MG63 (cell line): Measurements from ENCODE around the gene C1R. TPM values are rescaled to one million over a fixed set of nuclear protein-coding genes. Genes with fewer than 3 reads are reported as not detected.
"Not testable (repeated sequence)": the region's sequence is repeated elsewhere in the genome, so short reads cannot be mapped to it uniquely, and the experiment has no call there.

Experiments
- DNase-seq: peaks from one replicate; pipeline ENCODE4 v3.0.0-alpha.2; 2020
- H3K27me3 ChIP-seq: fragments of 250-450 bp; sonication (Bioruptor Pico); 2 replicates; pipeline ENCODE4 v1.5.1; 2020; ENCODE audit warnings: mild to moderate bottlenecking, moderate library complexity
- H3K36me3 ChIP-seq: fragments of 250-450 bp; sonication (Bioruptor Pico); 2 replicates; pipeline ENCODE4 v1.5.1; 2020; ENCODE audit warnings: mild to moderate bottlenecking, moderate library complexity
- H3K4me3 ChIP-seq: fragments of 250-450 bp; sonication (Bioruptor Pico); 2 replicates; pipeline ENCODE4 v1.5.1; 2020; ENCODE audit warnings: mild to moderate bottlenecking, moderate library complexity
- H3K9me3 ChIP-seq: fragments of 250-450 bp; sonication (Bioruptor Pico); 2 replicates; pipeline ENCODE4 v1.5.1; 2020; ENCODE audit warnings: mild to moderate bottlenecking, moderate library complexity
- total RNA-seq: library from RNA; depleted of rRNA; stranded (reverse); fragments of >200 nt; shearing (Covaris generic); gene quantifications from 2 replicates; pipeline ENCODE4 v1.2.3, GENCODE V29; 2014; ENCODE audit warnings: low replicate concordance

The C1R gene
- total RNA-seq, 1 experiment from 2014 or later = 45.9 TPM

DNA sequence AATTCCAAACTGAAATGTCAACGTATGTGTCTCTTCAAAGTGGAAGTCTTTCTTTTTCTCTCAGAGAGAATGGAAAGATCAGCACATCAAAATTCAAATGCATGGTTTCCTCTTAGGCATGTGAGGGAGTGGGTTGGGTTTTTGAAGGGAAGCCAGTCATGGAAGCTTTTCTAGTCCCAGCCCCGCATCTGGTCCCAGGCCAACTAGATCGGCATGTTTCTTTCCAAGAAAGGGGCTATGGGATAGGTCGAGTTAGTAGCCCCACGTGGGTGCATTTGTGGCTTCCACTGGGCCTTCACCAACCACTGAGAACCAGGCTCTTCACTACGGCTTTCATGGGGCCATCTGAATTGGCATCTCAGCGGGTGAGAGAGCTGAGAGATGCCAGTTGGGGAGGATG, 25.1 kb downstream of the C1R start:
- H3K27me3 ChIP-seq = no peaks in the 10 kb centered on the region
- peaks cover 2% of the 10 kb centered on the region; the same call in 1 of the 2 replicates for H3K36me3 ChIP-seq
- H3K9me3 ChIP-seq = no peaks in the 10 kb centered on the region
- no peak overlapping the region for H3K4me3 ChIP-seq
- no peak for DNase-seq

DNA sequence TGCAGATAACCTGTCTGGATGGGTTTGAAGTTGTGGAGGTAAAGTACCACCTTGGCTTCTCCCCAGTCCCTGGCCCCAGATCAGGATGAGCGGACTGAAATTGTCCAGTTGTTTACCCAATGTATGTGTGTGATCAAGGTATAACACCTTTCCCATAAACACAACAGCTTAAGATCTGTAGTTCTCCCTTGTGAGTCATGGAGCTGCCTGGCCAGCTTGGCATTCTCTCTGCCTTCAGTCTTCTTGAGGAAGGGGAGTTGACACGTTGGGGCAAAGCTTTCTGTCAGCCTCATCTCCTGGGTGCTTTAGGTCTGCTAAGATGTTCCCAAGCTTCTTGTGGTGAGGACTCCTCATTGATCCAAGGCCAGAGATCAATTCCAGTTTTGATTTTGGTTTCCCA, 25.6 kb downstream of the C1R start:
- H3K36me3 ChIP-seq = peaks cover 2% of the 10 kb centered on the region; the same call in 1 of the 2 replicates

GRCh38 chr12:7065073-7065623, 27.1 kb downstream of the C1R start:
- H3K27me3 ChIP-seq = no peaks in the 10 kb centered on the region
- H3K36me3 ChIP-seq = peaks cover 2% of the 10 kb centered on the region; the same call in 1 of the 2 replicates
- H3K4me3 ChIP-seq = no peak overlapping the region
- no peaks in the 10 kb centered on the region for H3K9me3 ChIP-seq
- DNase-seq = no peak

More for the DNA sequence above, 25.6 kb downstream of the C1R start:
- DNase-seq = no peak
- H3K4me3 ChIP-seq = no peak overlapping the region
- no peaks in the 10 kb centered on the region for H3K9me3 ChIP-seq
- no peaks in the 10 kb centered on the region for H3K27me3 ChIP-seq

GRCh38 chr12:7064516-7064915, 27.7 kb downstream of the C1R start:
- Histone ChIP-seq H3K36me3 (peaks cover 2% of the 10 kb centered on the region; the same call in 1 of the 2 replicates), H3K4me3 (no peak overlapping the region), H3K27me3 (no peaks in the 10 kb centered on the region), H3K9me3 (no peaks in the 10 kb centered on the region)
- DNase-seq = no peak

GRCh38 chr12:7061596-7061995, 30.6 kb downstream of the C1R start:
- Histone ChIP-seq H3K9me3 (no peaks in the 10 kb centered on the region; the same call in 1 of the 2 replicates), H3K4me3 (no peak overlapping the region), H3K36me3 (peaks cover 2% of the 10 kb centered on the region; the same call in 1 of the 2 replicates), H3K27me3 (no peaks in the 10 kb centered on the region)
- no peak for DNase-seq

GRCh38 chr12:7061138-7061537, 31.1 kb downstream of the C1R start:
- H3K4me3 ChIP-seq = peak overlapping the region; percentile 23
- H3K36me3 ChIP-seq = peaks cover 2% of the 10 kb centered on the region; the same call in 1 of the 2 replicates
- no peaks in the 10 kb centered on the region; the same call in 1 of the 2 replicates for H3K9me3 ChIP-seq
- H3K27me3 ChIP-seq = no peaks in the 10 kb centered on the region
- DNase-seq = no peak

- no peaks in the 10 kb centered on the region; the same call in 1 of the 2 replicates for H3K9me3 ChIP-seq
- peak; percentile 82 for DNase-seq
- no peaks in the 10 kb centered on the region for H3K27me3 ChIP-seq
- H3K4me3 ChIP-seq = peak within 1 kb of the TSS; percentile 23
- H3K36me3 ChIP-seq = no peaks in the 10 kb centered on the region
Observed at GRCh38 chr12:7060353-7060954, 31.8 kb downstream of the C1R start, which contains the start of gene C1S. Gene C1S (plus strand): TSS chr12:7060718. CDS start chr12:7061913, 1,195 bp downstream.

DNA sequence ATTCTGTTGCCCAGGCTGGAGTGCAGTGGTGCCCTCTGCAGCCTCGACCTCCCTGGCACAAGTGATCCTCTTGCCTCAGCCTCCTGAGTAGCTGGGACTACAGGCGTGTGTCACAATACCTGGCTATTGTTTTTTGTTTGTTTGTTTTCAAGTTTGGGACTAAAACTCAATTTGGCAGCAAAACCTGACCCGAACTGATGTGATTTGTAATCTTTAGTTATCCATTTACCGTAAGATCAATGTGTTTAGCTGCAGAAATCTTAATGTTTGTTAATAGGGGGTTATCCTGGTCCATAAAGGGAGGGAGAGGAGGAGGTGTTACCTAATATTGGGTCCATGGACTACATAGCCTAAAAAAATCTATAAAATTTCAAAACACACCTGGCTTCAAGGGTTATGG, 32.5 kb downstream of the C1R start:
- Histone ChIP-seq H3K27me3 (no peaks in the 10 kb centered on the region), H3K9me3 (no peaks in the 10 kb centered on the region; the same call in 1 of the 2 replicates), H3K36me3 (no peaks in the 10 kb centered on the region), H3K4me3 (no peak overlapping the region)
- no peak for DNase-seq

GRCh38 chr12:7058850-7059395, 33.3 kb downstream of the C1R start:
- Histone ChIP-seq H3K9me3 (no peaks in the 10 kb centered on the region; the same call in 1 of the 2 replicates), H3K36me3 (no peaks in the 10 kb centered on the region), H3K27me3 (no peaks in the 10 kb centered on the region), H3K4me3 (no peak overlapping the region)
- no peak for DNase-seq

DNA sequence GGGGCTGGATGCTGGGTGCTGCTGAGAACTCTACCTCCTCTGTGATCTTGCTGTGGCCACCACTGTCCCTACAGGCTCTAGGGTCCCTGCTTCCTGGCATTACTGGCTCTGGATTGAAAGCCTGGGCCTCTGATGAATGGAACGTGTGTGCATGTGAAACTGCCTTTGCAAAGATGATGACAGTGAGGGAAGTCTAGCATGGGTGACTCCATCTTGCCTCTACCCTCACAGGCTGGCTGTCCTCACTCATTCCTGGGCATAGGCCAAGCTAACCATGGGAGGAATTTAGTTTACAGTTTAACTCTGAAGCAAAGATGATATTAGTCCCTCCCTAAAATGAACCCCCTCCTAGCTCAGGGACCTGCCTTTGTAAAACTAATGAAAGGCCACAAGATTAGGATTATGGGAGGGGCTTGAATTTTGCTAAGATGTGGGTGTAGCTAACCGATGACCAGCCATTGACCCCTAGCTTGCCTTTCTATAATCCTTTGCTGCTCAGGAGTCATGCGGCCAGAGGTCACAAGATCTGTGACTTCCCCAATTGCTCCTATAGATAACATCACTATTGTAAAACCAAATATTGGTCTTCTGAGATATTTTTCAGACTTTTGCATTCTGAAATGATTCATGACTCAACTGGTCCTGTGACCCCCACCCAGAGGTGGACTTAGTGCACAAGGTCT, 33.9 kb downstream of the C1R start:
- H3K9me3 ChIP-seq = no peaks in the 10 kb centered on the region; the same call in 1 of the 2 replicates
- no peak for DNase-seq
- no peaks in the 10 kb centered on the region; the same call in 1 of the 2 replicates for H3K27me3 ChIP-seq
- no peaks in the 10 kb centered on the region for H3K36me3 ChIP-seq
- no peak overlapping the region for H3K4me3 ChIP-seq

DNA sequence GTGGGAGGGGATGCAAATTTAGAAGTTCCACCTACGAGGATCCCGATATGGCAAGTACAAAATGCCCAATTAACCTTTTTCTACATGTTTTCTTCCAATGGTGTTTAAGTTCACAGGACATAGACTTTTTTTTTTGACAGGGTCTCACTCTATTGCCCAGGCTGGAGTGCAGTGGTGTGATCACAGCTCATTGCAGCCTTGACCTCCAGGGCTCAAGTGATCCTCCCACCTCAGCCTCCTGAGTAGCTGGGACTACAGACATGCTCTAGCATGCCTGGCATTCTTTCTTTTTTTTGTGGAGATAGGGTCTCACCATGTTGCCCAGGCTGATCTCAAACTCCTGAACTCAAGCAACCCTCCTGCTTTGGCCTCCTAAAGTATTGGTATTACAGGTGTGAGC, 36.5 kb downstream of the C1R start:
- H3K4me3 ChIP-seq, DNase-seq, H3K36me3 ChIP-seq, H3K9me3 ChIP-seq, H3K27me3 ChIP-seq: not testable (repeated sequence)

- H3K4me3 ChIP-seq = no peak overlapping the region
- no peaks in the 10 kb centered on the region; the same call in 1 of the 2 replicates for H3K9me3 ChIP-seq
- H3K36me3 ChIP-seq = no peaks in the 10 kb centered on the region
- no peak for DNase-seq
- H3K27me3 ChIP-seq = no peaks in the 10 kb centered on the region; the same call in 1 of the 2 replicates
Observed at GRCh38 chr12:7054925-7055324, 37.3 kb downstream of the C1R start.

GRCh38 chr12:7049973-7050372, 42.3 kb downstream of the C1R start:
- DNase-seq, H3K4me3 ChIP-seq, H3K27me3 ChIP-seq, H3K36me3 ChIP-seq, H3K9me3 ChIP-seq: not testable (repeated sequence)

DNA sequence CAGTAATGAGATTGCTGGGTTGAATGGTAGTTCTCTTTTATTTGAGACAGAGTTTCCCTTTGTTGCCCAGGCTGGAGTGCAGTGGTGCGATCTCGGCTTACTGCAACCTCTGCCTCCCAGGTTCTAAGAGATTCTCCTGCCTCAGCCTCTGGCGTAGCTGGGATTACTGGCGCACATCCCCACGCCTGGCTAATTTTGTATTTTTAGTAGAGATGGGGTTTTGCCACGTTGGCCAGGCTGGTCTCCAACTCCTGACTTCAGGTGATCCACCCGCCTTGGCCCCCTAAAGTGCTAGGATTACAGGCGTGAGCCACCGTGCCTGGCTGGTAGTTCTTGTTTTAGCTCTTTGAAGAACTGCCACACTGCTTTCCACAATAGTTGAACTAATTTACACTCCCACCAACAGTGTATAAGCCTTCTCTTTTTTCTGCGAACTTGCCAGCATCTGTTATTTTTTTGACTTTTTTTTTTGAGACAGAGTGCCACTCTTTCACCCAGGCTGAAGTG, 42.7 kb downstream of the C1R start:
- H3K27me3 ChIP-seq, H3K36me3 ChIP-seq, H3K9me3 ChIP-seq, DNase-seq, H3K4me3 ChIP-seq: not testable (repeated sequence)

- H3K4me3 ChIP-seq = no peak overlapping the region
- H3K36me3 ChIP-seq = no peaks in the 10 kb centered on the region
- no peaks in the 10 kb centered on the region; the same call in 1 of the 2 replicates for H3K27me3 ChIP-seq
- no peaks in the 10 kb centered on the region for H3K9me3 ChIP-seq
- no peak for DNase-seq
Observed at GRCh38 chr12:7047306-7047705, 44.9 kb downstream of the C1R start.

- no peaks in the 10 kb centered on the region for H3K9me3 ChIP-seq
- no peaks in the 10 kb centered on the region; the same call in 1 of the 2 replicates for H3K27me3 ChIP-seq
- H3K4me3 ChIP-seq = no peak overlapping the region
- H3K36me3 ChIP-seq = no peaks in the 10 kb centered on the region
- DNase-seq = no peak
Observed at GRCh38 chr12:7046383-7047105, 45.7 kb downstream of the C1R start.
